GM10248 (cell line): ENCODE measurements around the gene SEC24C.

Experiments used
- CTCF ChIA-PET: fragments of 300-600 bp; sonication (Branson Sonifier 250); formaldehyde crosslinking; extraction: SDS; loops from one replicate; lab custom pipeline; 2021; ENCODE audit warnings: antibody characterized with exemption; lab: Yijun Ruan, JAX
- POLR2A ChIA-PET: fragments of 350-650 bp; sonication (Branson Sonifier 250); formaldehyde crosslinking; extraction: SDS; loops from one replicate; lab custom pipeline; 2020; ENCODE audit warnings: antibody characterized with exemption; lab: Yijun Ruan, JAX
- DNase-seq: peaks from one replicate; pipeline ENCODE4 v3.0.0; 2012; ENCODE audit errors: extremely low spot score
- CTCF ChIP-seq: IDR thresholded peaks from 2 replicates; pipeline ENCODE4 v1.5.1; 2012; ENCODE audit warnings: mild to moderate bottlenecking, low read depth; ENCODE audit errors: extremely low read depth, missing control alignments, control extremely low read depth

SEC24C gene

GRCh38 chr10:73779018-73779417 is 34.8 kb downstream of the SEC24C start:
- ChIA-PET POLR2A (interaction anchor here (0.7 to 1.7 kb wide), 4 partner anchors 10 to 1941 kb away, joined by 3 to 8 read pairs (median 4); no protein-coding TSS in a partner anchor), CTCF (interaction anchor here (1.4 kb wide), 1 partner anchor 9 kb away, joined by 4 read pairs; no protein-coding TSS in a partner anchor)
- no peak for DNase-seq
- TF ChIP-seq CTCF, result no peak

- DNase-seq, result no peak
- CTCF ChIA-PET, result no interaction called here
- POLR2A ChIA-PET, result interaction anchor here (0.7 to 1.1 kb wide), 3 partner anchors 14 to 1942 kb away, joined by 3 to 4 read pairs (median 3); no protein-coding TSS in a partner anchor
- no peak for TF ChIP-seq CTCF
These were observed 35.5 kb downstream of the SEC24C start for GRCh38 chr10:73779539-73780197.

- no peak for DNase-seq
- CTCF ChIA-PET, result interaction anchor here (1.3 to 2.9 kb wide), 4 partner anchors 8 to 99 kb away, joined by 3 to 12 read pairs (median 6); a partner anchor contains a TSS
- no peak for TF ChIP-seq CTCF
- POLR2A ChIA-PET, result no interaction called here
These were observed 36.1 kb downstream of the SEC24C start for GRCh38 chr10:73780301-73780700.

- POLR2A ChIA-PET, result interaction anchor here (0.8 to 1.8 kb wide), 2 partner anchors 9 to 13 kb away, joined by 3 to 10 read pairs; a partner anchor contains a TSS
- no peak for DNase-seq
- CTCF ChIA-PET, result interaction anchor here (1.0 to 2.9 kb wide), 7 partner anchors 8 to 252 kb away, joined by 3 to 12 read pairs (median 4); a partner anchor contains a TSS
- TF ChIP-seq CTCF, result no peak
These were observed 36.8 kb downstream of the SEC24C start for GRCh38 chr10:73780966-73781365.

- TF ChIP-seq CTCF, result no peak
- ChIA-PET POLR2A (interaction anchor here (0.8 to 1.8 kb wide), 3 partner anchors 9 to 37 kb away, joined by 3 to 10 read pairs (median 3); a partner anchor contains a TSS), CTCF (interaction anchor here (0.8 to 2.9 kb wide), 9 partner anchors 9 to 252 kb away, joined by 3 to 12 read pairs (median 4); a partner anchor contains a TSS)
- no peak for DNase-seq
These were observed 37.3 kb downstream of the SEC24C start for GRCh38 chr10:73781548-73781878.

GRCh38 chr10:73781879-73782748 is 37.9 kb downstream of the SEC24C start, which contains the start of gene CHCHD1:
TSS of gene CHCHD1 (plus strand) at chr10:73782048. CDS start at chr10:73782076, 28 bp downstream.
- POLR2A ChIA-PET, result interaction anchor here (0.8 to 1.8 kb wide), 3 partner anchors 10 to 37 kb away, joined by 3 to 10 read pairs (median 3); a partner anchor contains a TSS
- CTCF ChIA-PET, result interaction anchor here (0.8 to 2.9 kb wide), 8 partner anchors 9 to 253 kb away, joined by 3 to 12 read pairs (median 4); a partner anchor contains a TSS
- DNase-seq, result peak; percentile 89
- TF ChIP-seq CTCF, result no peak
